Measurements from ENCODE around the gene DZANK1.

- no peak for TF ChIP-seq ZNF232 (CRISPR knock-in tag; IDR thresholded peaks at IDR 0.05)
- TF ChIP-seq FOXM1 (IDR thresholded peaks at IDR 0.05; ENCODE audit: low read depth): no peak
- TF ChIP-seq FOXM1 (CRISPR knock-in tag; IDR thresholded peaks at IDR 0.05; ENCODE audit: low read depth): no peak
Observed at GRCh38 chr20:18515973-18516372, 49.1 kb upstream of the DZANK1 start.
